GM15510 (cell line): ENCODE data around the gene PEMT.

Experiments used
- POLR2A ChIP-seq: IDR thresholded peaks from 3 replicates; pipeline ENCODE4 v1.6.1; 2011; ENCODE audit warnings: borderline replicate concordance; ENCODE audit not compliant: insufficient read length; ENCODE audit errors: extremely low read depth

Gene PEMT

DNA sequence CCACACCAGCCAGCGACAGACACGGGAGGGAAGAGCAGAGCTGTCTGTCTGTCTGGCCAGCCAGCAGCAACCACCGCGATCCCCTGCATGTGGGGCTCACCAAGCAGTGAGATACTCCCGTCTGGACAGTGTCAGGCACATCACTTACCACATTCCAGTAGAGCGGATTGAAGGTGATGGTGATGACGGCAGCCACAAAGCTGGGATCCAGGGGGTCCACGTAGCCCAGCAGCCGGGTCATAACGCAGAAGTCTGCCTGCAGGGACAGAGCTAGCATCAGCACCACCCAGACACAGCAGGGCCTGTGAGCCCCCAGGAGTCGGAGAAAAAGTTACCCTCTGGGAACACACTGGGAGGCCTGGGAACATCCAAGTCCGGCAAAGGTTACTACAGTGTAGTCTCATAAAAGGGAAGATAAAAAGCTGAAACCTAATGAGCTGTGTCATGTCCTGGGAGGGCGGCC, 14.7 kb downstream of the PEMT start:
- no peak for TF ChIP-seq POLR2A

DNA sequence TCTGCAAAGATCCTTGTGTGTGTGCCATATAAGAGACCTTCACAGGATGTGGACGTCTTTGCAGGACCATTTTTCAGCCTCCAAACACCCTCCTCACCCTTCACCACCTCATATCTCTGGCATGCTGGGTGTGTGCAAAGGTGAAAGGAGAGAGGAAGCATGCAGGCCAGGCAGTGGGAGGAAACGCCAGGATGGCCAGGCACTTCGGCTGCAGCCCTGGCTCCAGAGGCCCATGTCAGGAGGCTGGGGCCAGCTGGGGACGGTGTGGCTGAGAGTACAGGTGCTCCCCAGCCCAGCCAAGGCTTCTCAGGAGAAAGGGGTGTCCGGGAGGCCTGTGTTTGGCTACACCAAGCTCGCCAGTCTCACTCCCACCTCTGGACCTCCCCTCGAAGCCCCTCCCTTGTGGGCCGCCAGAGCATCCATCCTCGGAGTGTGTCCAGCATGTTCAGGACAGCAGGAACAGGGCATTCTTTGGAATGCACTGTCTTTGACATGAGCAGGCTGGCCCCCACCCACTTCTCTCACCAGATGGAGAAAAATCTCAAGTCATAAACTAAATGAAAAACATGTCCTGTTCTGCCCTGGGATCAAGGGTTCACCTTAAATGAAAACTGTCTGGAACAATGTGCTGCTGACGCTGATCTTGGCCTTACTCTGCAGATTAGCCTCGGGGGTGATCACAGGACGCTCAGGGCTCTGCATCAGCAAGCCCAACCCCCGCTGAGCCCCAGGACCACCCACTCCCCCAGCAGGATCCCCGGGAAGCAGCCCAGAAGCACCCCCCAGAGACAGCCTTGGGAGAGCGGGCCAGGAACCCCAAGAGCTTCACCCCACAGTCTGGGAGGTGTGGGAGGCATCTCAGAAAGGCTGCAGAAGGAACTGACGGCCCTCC, 15.9 kb downstream of the PEMT start:
- TF ChIP-seq POLR2A = no peak

DNA sequence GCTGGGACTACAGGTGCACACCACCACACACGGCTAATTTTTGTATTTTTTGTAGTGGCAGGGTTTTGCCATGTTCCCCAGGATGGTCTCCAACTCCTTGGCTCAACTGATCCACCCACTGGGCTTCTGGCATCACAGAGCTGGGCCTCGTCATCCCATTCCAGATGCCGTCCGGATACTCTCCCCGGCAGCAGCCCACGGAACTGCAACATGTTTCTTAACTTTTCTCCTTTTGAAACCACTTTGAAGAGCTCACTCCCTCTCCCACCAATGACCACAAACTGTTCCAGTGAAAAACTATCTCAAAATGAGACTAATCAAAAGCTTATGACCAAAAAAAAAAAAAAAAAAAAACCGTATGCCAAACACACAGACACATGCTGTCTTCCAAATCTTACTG, 17.6 kb downstream of the PEMT start:
- TF ChIP-seq POLR2A = no peak

- no peak for TF ChIP-seq POLR2A
These were observed 19.3 kb downstream of the PEMT start for GRCh38 chr17:17572010-17572785.

DNA sequence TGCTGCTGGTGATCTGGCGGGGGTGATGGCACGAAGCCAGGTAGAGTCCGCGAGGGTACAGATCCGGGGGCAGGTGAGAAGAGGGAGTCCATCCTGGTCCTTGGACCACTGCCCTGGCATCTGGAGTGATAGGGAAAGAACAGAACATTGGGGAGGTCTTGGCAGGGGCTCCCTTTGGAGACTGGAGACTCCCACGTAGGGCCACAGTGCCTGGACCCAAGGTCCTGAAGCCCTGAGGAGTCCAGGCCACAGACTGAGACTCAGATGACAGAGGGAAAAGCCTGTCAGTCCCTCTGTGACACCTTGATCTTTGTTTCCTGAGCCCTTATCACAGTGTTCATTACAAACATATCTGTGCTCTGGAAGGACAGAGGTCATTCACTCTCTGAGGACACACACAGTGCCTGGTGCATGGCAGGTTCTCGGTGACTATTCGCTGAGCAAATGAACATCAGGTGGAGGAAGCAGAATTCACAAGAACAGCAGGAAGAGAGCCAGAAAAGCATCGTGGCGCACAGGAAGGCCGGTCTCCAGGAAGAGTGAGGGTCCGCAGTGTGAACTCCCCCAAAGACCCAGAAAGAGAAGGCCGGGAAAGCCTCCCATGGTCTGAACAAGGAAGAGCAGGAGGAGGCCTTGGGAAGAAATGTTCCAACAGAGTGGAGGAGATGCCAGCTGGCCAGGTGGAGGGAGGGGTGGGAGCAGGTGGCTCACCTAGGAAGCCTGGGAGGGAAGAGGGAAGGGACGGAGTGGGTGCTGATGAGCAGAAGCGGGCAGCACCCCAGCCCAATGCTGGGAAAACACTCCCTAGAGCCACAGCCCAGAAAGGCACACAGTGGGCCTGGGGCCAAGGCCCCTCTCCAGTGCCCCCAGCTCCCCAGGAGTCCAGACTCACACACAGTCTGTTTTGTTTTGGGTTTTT, 20.5 kb downstream of the PEMT start:
- no peak for TF ChIP-seq POLR2A

- no peak for TF ChIP-seq POLR2A
These were observed 21.2 kb downstream of the PEMT start for GRCh38 chr17:17570140-17570797.

GRCh38 chr17:17569691-17570090, 21.8 kb downstream of the PEMT start:
- TF ChIP-seq POLR2A = no peak

GRCh38 chr17:17568772-17569195, 22.7 kb downstream of the PEMT start:
- TF ChIP-seq POLR2A = no peak

DNA sequence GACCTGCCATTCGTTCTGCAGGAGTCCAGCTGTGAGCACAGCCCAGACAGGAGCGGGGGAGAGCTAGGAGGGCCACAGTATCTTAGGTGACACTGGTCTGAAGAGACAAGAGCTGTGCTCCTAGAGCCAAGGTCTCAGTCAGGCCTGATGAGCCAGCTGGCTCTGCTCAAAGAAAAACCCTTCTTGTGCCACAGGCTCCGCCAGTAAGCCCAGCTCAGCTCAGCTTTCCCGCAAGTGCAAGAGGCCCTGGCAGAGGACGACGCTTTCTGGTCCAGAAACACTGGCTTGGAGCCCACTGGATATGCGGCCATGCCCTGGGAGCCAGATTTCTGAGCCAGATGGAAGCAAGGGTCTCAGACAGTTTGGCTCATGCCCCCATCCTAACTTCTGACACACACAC, 23.9 kb downstream of the PEMT start:
- no peak for TF ChIP-seq POLR2A

DNA sequence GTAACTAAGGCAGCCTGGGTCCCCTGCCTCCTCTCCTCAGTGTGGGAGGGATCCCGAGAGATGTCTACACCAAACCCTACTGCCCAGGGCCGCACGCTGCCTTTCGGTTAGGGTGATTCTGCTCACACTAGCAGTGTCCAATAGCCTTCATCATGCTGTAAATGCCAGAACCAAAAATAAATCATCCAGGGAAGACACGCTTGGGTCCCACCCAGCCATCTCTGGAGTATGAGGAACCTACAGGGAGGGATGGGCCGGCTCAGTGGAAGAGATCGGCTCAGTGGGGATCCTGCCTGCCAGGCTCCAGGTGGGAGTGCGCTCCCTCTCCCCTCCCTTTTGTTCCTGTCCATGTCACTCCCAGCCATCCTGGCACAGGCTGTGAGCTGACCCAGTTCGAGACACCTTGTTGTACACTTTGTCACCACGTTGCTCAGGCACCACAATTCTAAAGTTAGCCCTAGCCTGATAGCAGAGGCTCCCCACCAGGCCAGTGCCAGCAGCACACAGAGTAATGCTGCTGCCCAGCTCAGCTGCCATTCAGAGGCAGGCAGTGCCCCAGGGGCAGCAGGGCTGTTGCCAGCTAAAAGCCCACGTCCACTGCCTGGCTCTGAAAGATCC, 24.5 kb downstream of the PEMT start:
- TF ChIP-seq POLR2A = no peak

DNA sequence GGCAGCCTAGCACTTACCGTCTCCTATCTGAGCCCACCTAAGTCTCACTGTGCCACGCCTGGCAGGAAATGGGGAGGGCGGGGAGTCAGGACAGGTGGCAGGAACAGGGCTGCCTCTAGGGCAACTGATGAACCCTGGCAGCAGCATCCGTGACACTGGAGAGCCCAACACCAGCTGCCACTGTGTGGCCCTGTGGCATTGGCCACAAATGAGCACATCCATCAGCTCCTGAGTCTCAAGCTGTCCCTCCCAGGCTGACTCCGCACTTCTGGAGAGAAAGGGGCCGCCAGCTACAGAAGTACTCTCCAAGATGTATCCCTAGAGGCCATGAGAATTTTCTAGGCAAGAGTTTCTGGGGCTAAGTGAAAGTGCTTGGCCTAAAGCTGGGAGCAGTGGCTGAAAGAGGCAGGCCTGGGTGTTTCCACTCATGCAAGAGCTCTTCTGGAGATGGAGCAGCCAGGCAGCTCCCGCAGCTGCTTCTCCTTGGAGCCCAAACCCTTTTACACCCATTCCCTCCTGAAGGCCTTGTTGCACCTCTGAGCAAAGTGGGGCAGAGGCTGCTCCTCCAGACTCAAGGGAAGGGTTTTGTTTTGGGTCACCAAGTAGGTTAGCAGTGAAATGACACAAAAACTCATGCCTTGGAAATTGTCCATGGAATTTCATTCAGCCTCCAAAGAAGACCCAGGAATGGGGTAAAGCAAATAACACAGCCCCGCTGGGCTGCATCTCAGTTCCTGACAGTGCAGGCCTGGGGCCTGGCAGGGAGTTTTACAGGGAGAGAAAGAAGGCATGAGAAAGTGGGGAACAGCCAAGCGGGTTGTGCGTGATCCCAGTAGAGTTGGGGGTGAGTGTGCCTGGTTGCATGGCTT, 25.8 kb downstream of the PEMT start:
- TF ChIP-seq POLR2A = no peak

DNA sequence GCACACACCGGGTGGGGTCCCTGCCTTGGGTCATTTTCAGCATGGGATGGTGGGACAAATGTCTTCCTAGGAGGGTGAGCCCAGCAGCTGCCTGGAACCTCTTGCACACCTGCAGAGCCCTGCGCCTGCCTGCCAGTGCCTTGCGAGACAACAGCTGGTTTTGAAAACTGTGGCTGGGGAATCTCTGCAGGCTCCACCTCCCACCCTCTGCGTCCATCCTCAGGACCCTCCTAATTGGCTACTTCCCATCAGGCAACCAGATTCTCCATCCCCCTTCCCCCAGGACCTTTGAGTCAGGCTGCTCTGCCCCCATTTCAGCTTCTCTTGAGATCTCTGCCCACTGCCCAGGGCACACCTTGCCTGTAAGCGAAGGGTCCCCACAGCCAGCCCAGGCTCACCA, 26.6 kb downstream of the PEMT start:
- no peak for TF ChIP-seq POLR2A

DNA sequence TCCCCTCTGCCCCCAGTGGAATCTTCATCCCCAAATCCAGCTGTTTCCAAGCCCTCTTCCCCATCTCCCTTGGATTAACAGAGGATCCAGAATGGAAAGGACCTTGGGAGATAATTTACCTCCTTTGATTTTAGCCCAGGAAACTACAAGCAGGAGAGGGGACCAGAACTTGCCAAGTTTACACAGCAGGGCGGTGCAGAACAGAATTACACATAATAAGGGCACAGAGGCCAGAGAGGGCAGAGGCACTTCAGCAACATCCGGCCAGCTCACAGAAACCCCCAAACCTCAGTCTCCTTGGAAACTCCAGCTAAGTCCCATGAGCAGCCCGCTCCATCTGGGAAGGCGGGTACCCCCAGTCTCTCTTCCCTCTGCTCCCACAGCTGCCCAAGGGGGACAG, 27.2 kb downstream of the PEMT start:
- no peak for TF ChIP-seq POLR2A
